Heart left ventricle (tissue), 16 donors: Measurements from ENCODE around the gene LGALS1. TPM values are rescaled to one million over a fixed set of nuclear protein-coding genes. Genes with fewer than 3 reads are reported as not detected.

Experiments used
- ATAC-seq, 4 donors: fragments of 200-7000 bp; cut with Tn5 transposase; one replicate each; pipeline ENCODE4 v1.9.1; 2020 to 2022; ENCODE audit warnings: moderate library complexity in 4 of 4, mild to moderate bottlenecking in 3 of 4, moderate number of reproducible peaks in 1 of 4
- DNase-seq, 5 donors: peaks; one replicate each; pipeline ENCODE4 v3.0.0-alpha.2; 2020
- H3K27ac ChIP-seq, 12 donors: fragments of 200-600 bp; sonication (generic) in 4 of 12; one replicate each; pipeline versions ENCODE4 v1.5.0 to v1.8.0; 2016 to 2022; ENCODE audit warnings: mild to moderate bottlenecking in 2 of 12
- H3K27me3 ChIP-seq, 9 donors: fragments of 200-600 bp; sonication (generic) in 2 of 9; one replicate each; pipeline versions ENCODE4 v1.5.1 to v1.8.0; 2016 to 2022; ENCODE audit warnings: mild to moderate bottlenecking in 3 of 9
- H3K36me3 ChIP-seq, 9 donors: fragments of 200-600 bp; sonication (generic) in 2 of 9; one replicate each; pipeline versions ENCODE4 v1.5.0 to v1.8.0; 2018 to 2022; ENCODE audit warnings: mild to moderate bottlenecking in 2 of 9
- H3K4me1 ChIP-seq, 12 donors: fragments of 200-600 bp; sonication (generic) in 4 of 12; one replicate each; pipeline versions ENCODE4 v1.5.0 to v1.8.0; 2016 to 2022; ENCODE audit warnings: mild to moderate bottlenecking in 3 of 12
- H3K4me3 ChIP-seq, 12 donors: fragments of 200-600 bp; sonication (generic) in 4 of 12; one replicate each; pipeline versions ENCODE4 v1.5.0 to v1.8.0; 2017 to 2022; ENCODE audit warnings: mild to moderate bottlenecking in 9 of 12, moderate library complexity in 4 of 12
- H3K9me3 ChIP-seq, 12 donors: fragments of 200-600 bp; sonication (generic) in 4 of 12; one replicate each; pipeline versions ENCODE4 v1.5.0 to v1.8.0; 2016 to 2022; ENCODE audit warnings: mild to moderate bottlenecking in 1 of 12
- CTCF ChIP-seq, 12 donors: fragments of 200-600 bp; sonication (generic) in 4 of 12; IDR thresholded peaks; one replicate each; pipeline versions ENCODE4 v1.5.0 to v1.8.0; 2018 to 2022; ENCODE audit warnings: antibody characterized with exemption in 12 of 12, mild to moderate bottlenecking in 5 of 12
- POLR2A ChIP-seq, 2 donors: fragments of 450-650 bp; IDR thresholded peaks; one replicate each; pipeline ENCODE4 v1.6.1; 2017; ENCODE audit warnings: antibody characterized with exemption in 2 of 2, mild to moderate bottlenecking in 2 of 2, moderate library complexity in 2 of 2
- WGBS, 4 donors: extraction: QIAGEN DNeasy Blood & Tissue Kit in 2 of 4; methylation state at CpG; one replicate each; pipeline versions ENCODE4 v1.1.5 to v1.1.7; 2013 to 2018; 5-methylcytosine and 5-hydroxymethylcytosine counted together
- intact Hi-C, 10 donors: fragments of 100-400 bp; cut with DNase I; formaldehyde crosslinking; loops; one replicate each; pipeline versions ENCODE4 v1.11.1 to v1.14.2; 2022
- polyA plus RNA-seq, 2 donors: library from polyadenylated mRNA; stranded (reverse); fragments of 200-250 nt; gene quantifications; one replicate each; pipeline ENCODE4 v1.2.3, GENCODE V29; 2013
- total RNA-seq, 9 donors: library from RNA; depleted of rRNA in 2 of 9; stranded (reverse); fragments of >200 nt in 2 of 9; fragmentation: NEBNext Ultra II Directional in 3 of 9; extraction: Animal tissue kit (Norgen Biotek cat#: 25700) in 3 of 9; gene quantifications; one replicate each; pipeline versions ENCODE4 v1.1.0 to v1.2.4, GENCODE V29; 2016 to 2023
- donor health status: ischemic (EF 13 %, LVEDD 7.1; RV severe dilation, severe dysfunction).
- donor health status: healthy with polysubstance abuse.
- donor health status: DM: no; HTN: yes; CAD: no.
- donor health status: DM: no; HTN: no; CAD: no.
- donor health status: ischemic (EF 25% LVEDD 6.9; RV normal size, moderate dysfunction).
- donor health status: ischemic (EF 25% LVEDD 5.7; RV mildly dilated, moderate dysfunction).
- donor health status: healthy.
- donor health status: DM: yes; HTN: yes; CAD: no.
- donor health status: ischemic (EF 35%, LVEDD 5.7; RV mildly dilated, moderate dysfunction).
- donor health status: nonischemic (EF 11% LVEDD 7.7; RV severe dilation, severe dysfunction).
- donor health status: DM: yes; HTN: yes; CAD: no.
- donor health status: PGD.
- donor health status: ischemic (EF 29% LVEDD 5.4; RV normal size, mild dysfunction).
- donor health status: nonischemic (EF 23%, LVEDD 6.1; RV moderate dilation, normal function).

The LGALS1 gene
- total and polyA plus RNA-seq, 11 donors: 722 to 2,204 (median 951) TPM

GRCh38 chr22:37676736-37677492 is 1.5 kb downstream of the LGALS1 start:
- H3K27me3 ChIP-seq: no peaks in the 10 kb centered on the region
- peak overlapping the region; percentile 74 to 99 (median 96) for H3K27ac ChIP-seq
- intact Hi-C loops: loop anchor here in 3 of 10 donors (5.0 kb wide), 3 partner anchors 35 to 75 kb away; no protein-coding TSS in a partner anchor
- peaks cover 3 to 68% (median 39%) of the 10 kb centered on the region in 12 donors for H3K4me1 ChIP-seq
- WGBS, 4 donors: 3 to 6% (median 5%) methylated on average over 31 to 42 of the region's 42 CpGs
- TF ChIP-seq CTCF (IDR thresholded peaks at IDR 0.05) (no peak), POLR2A (IDR thresholded peaks at IDR 0.05) (no peak)
- H3K9me3 ChIP-seq: no peaks in the 10 kb centered on the region
- peak overlapping the region; percentile 52 to 92 (median 71) for H3K4me3 ChIP-seq
- DNase-seq: peak; percentile 88 to 91 (median 90)
- peak in 3 of 4 donors; percentile 48 to 59 (median 48) for ATAC-seq
- H3K36me3 ChIP-seq: peaks cover 0 to 34% (median 28%) of the 10 kb centered on the region in 9 donors

- peaks cover 0 to 34% (median 28%) of the 10 kb centered on the region in 9 donors for H3K36me3 ChIP-seq
- intact Hi-C loops: loop anchor here in 3 of 10 donors (5.0 kb wide), 3 partner anchors 35 to 75 kb away; no protein-coding TSS in a partner anchor
- no peaks in the 10 kb centered on the region for H3K27me3 ChIP-seq
- DNase-seq (no peak), ATAC-seq (no peak)
- no peaks in the 10 kb centered on the region for H3K9me3 ChIP-seq
- TF ChIP-seq POLR2A (IDR thresholded peaks at IDR 0.05) (no peak), CTCF (IDR thresholded peaks at IDR 0.05) (no peak)
- WGBS, 4 donors: 54 to 64% (median 56%) methylated on average over 15 of the region's 15 CpGs
- H3K4me3 ChIP-seq: peak overlapping the region; percentile 52 to 92 (median 71)
- peak overlapping the region in 11 of 12 donors; percentile 91 to 99 (median 96) for H3K27ac ChIP-seq
- H3K4me1 ChIP-seq: peaks cover 3 to 68% (median 39%) of the 10 kb centered on the region in 12 donors
Measured at GRCh38 chr22:37677493-37677974, 2.1 kb downstream of the LGALS1 start.

- Histone ChIP-seq H3K4me1 (peaks cover 3 to 62% (median 39%) of the 10 kb centered on the region in 12 donors), H3K27ac (peak overlapping the region in 5 of 12 donors; percentile 22 to 98 (median 95)), H3K9me3 (no peaks in the 10 kb centered on the region), H3K36me3 (peaks cover 0 to 34% (median 28%) of the 10 kb centered on the region in 9 donors), H3K27me3 (no peaks in the 10 kb centered on the region), H3K4me3 (peak overlapping the region in 5 of 12 donors; percentile 18 to 92 (median 71))
- TF ChIP-seq POLR2A (IDR thresholded peaks at IDR 0.05) (no peak), CTCF (IDR thresholded peaks at IDR 0.05) (no peak)
- intact Hi-C loops: loop anchor here in 4 of 10 donors (2.0 to 5.0 kb wide), 4 partner anchors 36 to 74 kb away; no protein-coding TSS in a partner anchor
- WGBS, 4 donors: 57 to 67% (median 63%) methylated on average over 18 of the region's 18 CpGs
- DNase-seq (no peak), ATAC-seq (no peak)
Measured at GRCh38 chr22:37678372-37678771, 2.9 kb downstream of the LGALS1 start.

- Histone ChIP-seq H3K4me3 (no peak overlapping the region), H3K9me3 (no peaks in the 10 kb centered on the region), H3K36me3 (peaks cover 0 to 34% (median 28%) of the 10 kb centered on the region in 9 donors), H3K27ac (no peak overlapping the region), H3K4me1 (peaks cover 3 to 49% (median 28%) of the 10 kb centered on the region in 12 donors), H3K27me3 (no peaks in the 10 kb centered on the region)
- no peak for DNase-seq
- WGBS, 4 donors: 75 to 81% (median 77%) methylated on average over 8 of the region's 8 CpGs
- TF ChIP-seq POLR2A (IDR thresholded peaks at IDR 0.05) (no peak), CTCF (IDR thresholded peaks at IDR 0.05) (no peak)
- intact Hi-C loops: loop anchor here in 9 of 10 donors (2.0 to 10.0 kb wide), 9 partner anchors 19 to 115 kb away; no protein-coding TSS in a partner anchor
- ATAC-seq: no peak
Measured at GRCh38 chr22:37679670-37680069, 4.2 kb downstream of the LGALS1 start.
